HepG2 (cell line): Measurements from ENCODE around the gene DOCK11. TPM values are rescaled to one million over a fixed set of nuclear protein-coding genes. Genes with fewer than 3 reads are reported as not detected.

Source experiments
- ATAC-seq: fragments of 200-7000 bp; cut with Tn5 transposase; 3 replicates; pipeline ENCODE4 v1.9.1; 2020; ENCODE audit warnings: mild to moderate bottlenecking, moderate library complexity
- BruUV-seq: library from RNA; stranded (reverse); fragments of 400-500 nt; replicated peaks from 2 replicates; lab custom pipeline; 2021; lab: Mats Ljungman, UMichigan
- CTCF ChIA-PET: fragments of 300-600 bp; formaldehyde crosslinking; extraction: SDS; loops from one replicate; lab custom pipeline; 2021; ENCODE audit warnings: low total read pairs, inconsistent platforms, low intra/inter-chr PET ratio; lab: Yijun Ruan, JAX
- POLR2A ChIA-PET: fragments of 350-600 bp; sonication (Branson Sonifier 250); formaldehyde crosslinking; loops from one replicate; lab custom pipeline; 2020; ENCODE audit warnings: antibody characterized with exemption, inconsistent platforms; lab: Yijun Ruan, JAX
- DNase-seq: peaks from one replicate; pipeline ENCODE4 v3.0.0-alpha.2; 2015; ENCODE audit warnings: low spot score
- FAIRE-seq: peaks from 3 replicates; lab custom pipeline; 2011; peaks lifted over from hg19 to GRCh38; lab: Jason Lieb, UNC
- H2AFZ ChIP-seq: one replicate; pipeline ENCODE4 v1.6.1; 2011; ENCODE audit warnings: low read length, inconsistent platforms
- H3K27ac ChIP-seq: fragments of 300-600 bp; 3 replicates; pipeline ENCODE4 v1.8.0; 2011; ENCODE audit warnings: mixed run types, mild to moderate bottlenecking, mixed read lengths, low read length, inconsistent platforms; ENCODE audit not compliant: insufficient read depth; ENCODE audit errors: extremely low read length
- H3K27me3 ChIP-seq, 2 experiments: fragments of 200-600 bp in 1 of 2; 2 replicates in 1 of 2; 3 replicates in 1 of 2; pipeline versions ENCODE4 v1.6.0 to v1.8.0; 2011; ENCODE audit warnings: low read length in 2 of 2, mild to moderate bottlenecking in 2 of 2, moderate library complexity in 2 of 2, inconsistent platforms in 1 of 2; ENCODE audit not compliant: insufficient read depth in 2 of 2, control insufficient read depth in 1 of 2
- H3K36me3 ChIP-seq, 2 experiments: fragments of 200-600 bp in 1 of 2; replicated peaks in 1 of 2; 2 replicates in 1 of 2; 3 replicates in 1 of 2; pipeline versions ENCODE4 v1.5.1 to v1.8.0; 2011; ENCODE audit warnings: low read length in 2 of 2, inconsistent platforms in 1 of 2; ENCODE audit not compliant: insufficient read depth in 2 of 2, control insufficient read depth in 1 of 2
- H3K4me1 ChIP-seq: 2 replicates; pipeline ENCODE4 v1.5.1; 2012; ENCODE audit warnings: low read length, inconsistent platforms; ENCODE audit not compliant: insufficient read depth
- H3K4me2 ChIP-seq: 2 replicates; pipeline ENCODE4 v1.6.0; 2011; ENCODE audit warnings: low read depth, low read length, inconsistent platforms
- H3K4me3 ChIP-seq, 3 experiments: fragments of 200-600 bp in 1 of 3; sonication (generic), shearing (Covaris generic) in 1 of 3; replicated peaks in 1 of 3; 2 replicates each; pipeline ENCODE4 v1.5.1; 2011 to 2016; ENCODE audit warnings: low read length in 3 of 3, inconsistent platforms in 2 of 3, low read depth in 2 of 3, mild to moderate bottlenecking in 2 of 3, control low read depth in 1 of 3, mixed read lengths in 1 of 3; ENCODE audit not compliant: insufficient read depth in 1 of 3
- H3K79me2 ChIP-seq: one replicate; pipeline ENCODE4 v1.6.1; 2011; ENCODE audit warnings: low read length, inconsistent platforms; ENCODE audit not compliant: insufficient read depth
- H3K9ac ChIP-seq: 2 replicates; pipeline ENCODE4 v1.6.0; 2011; ENCODE audit warnings: mild to moderate bottlenecking, low read depth, low read length, inconsistent platforms; ENCODE audit not compliant: insufficient read depth
- H3K9me3 ChIP-seq: 2 replicates; pipeline ENCODE4 v1.5.1; 2012; ENCODE audit warnings: mild to moderate bottlenecking, low read length
- H4K20me1 ChIP-seq: 2 replicates; pipeline ENCODE4 v1.6.0; 2011; ENCODE audit warnings: inconsistent platforms, mild to moderate bottlenecking, low read length, moderate library complexity; ENCODE audit not compliant: insufficient read depth
- AGO2 ChIP-seq: fragments of 200-400 bp; formaldehyde crosslinking; optimal IDR thresholded peaks from 2 replicates; pipeline ENCODE3; 2017; ENCODE audit warnings: mild to moderate bottlenecking, low read depth, low read length, moderate library complexity
- CAMTA2 ChIP-seq: sonication (generic); formaldehyde crosslinking; IDR thresholded peaks from 2 replicates; pipeline ENCODE4 v1.4.0; 2020; ENCODE audit warnings: mild to moderate bottlenecking, missing genetic modification reagents, borderline replicate concordance
- ERF ChIP-seq: IDR thresholded peaks from 2 replicates; pipeline ENCODE4 v1.6.1; 2018; ENCODE audit warnings: missing biosample characterization, missing genetic modification reagents
- FIP1L1 ChIP-seq: fragments of 200-400 bp; formaldehyde crosslinking; IDR thresholded peaks from 2 replicates; pipeline ENCODE4 v1.6.1; 2018; ENCODE audit warnings: low read depth, mild to moderate bottlenecking, low read length, moderate library complexity, borderline replicate concordance; ENCODE audit not compliant: insufficient read depth
- MIER2 ChIP-seq: IDR thresholded peaks from 2 replicates; pipeline ENCODE4 v1.6.1; 2016; ENCODE audit warnings: missing biosample characterization, missing genetic modification reagents
- MTF1 ChIP-seq: sonication (generic); formaldehyde crosslinking; IDR thresholded peaks from 2 replicates; pipeline ENCODE4 v1.5.0; 2020; ENCODE audit warnings: missing genetic modification reagents
- NCOA2 ChIP-seq: sonication (generic); formaldehyde crosslinking; IDR thresholded peaks from 2 replicates; pipeline ENCODE4 v1.8.0; 2022; ENCODE audit warnings: inconsistent platforms
- TARDBP ChIP-seq: sonication (generic); formaldehyde crosslinking; IDR thresholded peaks from 2 replicates; pipeline ENCODE4 v1.8.0; 2022; ENCODE audit warnings: mild to moderate bottlenecking, missing genetic modification reagents
- TGIF2 ChIP-seq: IDR thresholded peaks from 2 replicates; pipeline ENCODE4 v1.6.1; 2016; ENCODE audit warnings: control low read depth, missing compliant biosample characterization
- THRA ChIP-seq: sonication (generic); formaldehyde crosslinking; IDR thresholded peaks from 2 replicates; pipeline ENCODE4 v1.4.0; 2020; ENCODE audit warnings: missing genetic modification reagents, borderline replicate concordance
- U2AF1 ChIP-seq: fragments of 200-400 bp; formaldehyde crosslinking; optimal IDR thresholded peaks from 2 replicates; pipeline ENCODE3; 2017; ENCODE audit warnings: mild to moderate bottlenecking, low read depth, low read length
- ZBTB38 ChIP-seq: sonication (generic); formaldehyde crosslinking; IDR thresholded peaks from 2 replicates; pipeline ENCODE4 v1.5.1; 2020; ENCODE audit warnings: mild to moderate bottlenecking, missing genetic modification reagents
- ZNF275 ChIP-seq: sonication (generic); formaldehyde crosslinking; IDR thresholded peaks from 2 replicates; pipeline ENCODE4 v1.8.0; 2022; ENCODE audit warnings: missing genetic modification reagents, mild to moderate bottlenecking, inconsistent platforms, borderline replicate concordance
- ZNF768 ChIP-seq: sonication (generic); formaldehyde crosslinking; IDR thresholded peaks from 2 replicates; pipeline ENCODE4 v1.4.0; 2020; ENCODE audit warnings: missing genetic modification reagents
- WGBS: methylation state at CpG from one replicate; pipeline ENCODE4 v1.1.6; 2017; ENCODE audit warnings: low lambda C conversion rate; 5-methylcytosine and 5-hydroxymethylcytosine counted together
- in situ Hi-C: cut with HindIII; loops from 2 replicates; pipeline ENCODE4 v1.10.0; 2017; ENCODE audit warnings: low pct_unique_long_range_greater_than_20kb; ENCODE audit not compliant: extremely low pct_ligation_motif_present
- intact Hi-C: fragments of 100-400 bp; cut with micrococcal nuclease; formaldehyde crosslinking; loops from one replicate; pipeline ENCODE4 v1.10.0; 2022; ENCODE audit not compliant: unreplicated experiment
- polyA plus RNA-seq, 8 experiments: library from polyadenylated mRNA; depleted of rRNA in 3 of 8; stranded (reverse) in 7 of 8; unstranded in 1 of 8; fragments of >200 nt; fragmentation: Illumina TruSeq in 4 of 8; extraction: Trizol in 4 of 8; gene quantifications; 2 replicates each; pipeline versions ENCODE4 v1.2.1 to v1.2.3, GENCODE V29; 2011 to 2016; ENCODE audit warnings: low read depth in 4 of 8, missing spikeins in 1 of 8, mixed read lengths in 1 of 8; ENCODE audit not compliant: insufficient read depth in 1 of 8
- total RNA-seq, 5 experiments: library from RNA; depleted of rRNA; stranded (reverse); fragments of >200 nt; fragmentation: Illumina TruSeq; extraction: Trizol; gene quantifications; 2 replicates each; pipeline ENCODE4 v1.2.3, GENCODE V29; 2016; ENCODE audit warnings: low read depth in 1 of 5

DOCK11 gene
- total and polyA plus RNA-seq, 2 of the 13 experiments (the other 11 are each of a cell fraction or from before 2014, with no cell fraction given) = 0.02 to 0.12 TPM

- Histone ChIP-seq H4K20me1 (no peaks in the 10 kb centered on the region), H3K4me2 (peak overlapping the region; percentile 80), H3K27ac (peak overlapping the region; percentile 99), H3K79me2 (peaks cover 49% of the 10 kb centered on the region), H2AFZ (no peak overlapping the region), H3K27me3 (no peaks in the 10 kb centered on the region), H3K4me1 (peaks cover 54% of the 10 kb centered on the region), H3K36me3 (no peaks in the 10 kb centered on the region), H3K9ac (peak overlapping the region; percentile 81), H3K9me3 (no peaks in the 10 kb centered on the region), H3K4me3 (peak overlapping the region; percentile 65 to 74 (median 74); a peak in 4 of 6 replicates)
- POLR2A ChIA-PET = no interaction called here
- CTCF ChIA-PET = no interaction called here
- in situ Hi-C loops = no loop called here
- FAIRE-seq = no peak
- BruUV-seq = no TSS peak
- no peak for ATAC-seq
- TF ChIP-seq NCOA2 (CRISPR knock-in tag) (no peak), FIP1L1 (no peak), CAMTA2 (CRISPR knock-in tag) (no peak), AGO2 (no peak), U2AF1 (no peak), ZBTB38 (CRISPR knock-in tag) (no peak), TGIF2 (no peak), THRA (CRISPR knock-in tag) (no peak), MIER2 (CRISPR knock-in tag) (no peak), ZNF768 (CRISPR knock-in tag) (no peak), TARDBP (no peak), ERF (no peak), MTF1 (CRISPR knock-in tag) (no peak), ZNF275 (no peak)
- no peak for DNase-seq
- intact Hi-C loops = loop anchor here (5.0 kb wide), 2 partner anchors 87 to 723 kb away; no protein-coding TSS in a partner anchor
- 44% methylated on average over 2 of the region's 3 CpGs for WGBS
Measured at GRCh38 chrX:118729042-118729652, 233.5 kb downstream of the DOCK11 start.
